A549 (cell line): ENCODE results near the gene LAMP5.

Experiments
- CEBPB ChIP-seq, 2 experiments: fragments of >200 bp in 1 of 2; sonication (Bioruptor Twin) in 1 of 2; formaldehyde crosslinking in 1 of 2; IDR thresholded peaks; 2 replicates each; pipeline ENCODE4 v1.6.1; 2012 to 2016
- CHD2 ChIP-seq: fragments of 150-350 bp; IDR thresholded peaks from 2 replicates; pipeline ENCODE4 v1.6.1; 2014; ENCODE audit warnings: low read length; ENCODE audit not compliant: partially characterized antibody
- CTCF ChIP-seq: fragments of >200 bp; sonication (Bioruptor Twin); formaldehyde crosslinking; IDR thresholded peaks from 3 replicates; pipeline ENCODE4 v1.5.1; 2016
- EHMT2 ChIP-seq: fragments of 200-600 bp; sonication (generic); IDR thresholded peaks from 2 replicates; pipeline ENCODE4 v1.6.1; 2016; ENCODE audit warnings: antibody characterized with exemption, low read depth, mild to moderate bottlenecking, moderate library complexity
- EP300 ChIP-seq, 2 experiments: fragments of >200 bp; sonication (Bioruptor Twin); formaldehyde crosslinking; IDR thresholded peaks; 2 replicates in 1 of 2; 3 replicates in 1 of 2; pipeline ENCODE4 v1.6.1; 2016 to 2017
- FOSB ChIP-seq: fragments of 250-450 bp; sonication (Bioruptor Pico); IDR thresholded peaks from 2 replicates; pipeline ENCODE4 v1.5.0; 2020; ENCODE audit warnings: mild to moderate bottlenecking, moderate library complexity
- MAZ ChIP-seq: fragments of 150-350 bp; IDR thresholded peaks from 2 replicates; pipeline ENCODE4 v1.6.1; 2014; ENCODE audit warnings: antibody characterized with exemption, low read depth, low read length, borderline replicate concordance
- NFE2L2 ChIP-seq: fragments of 150-350 bp; conservative IDR thresholded peaks from 2 replicates; pipeline ENCODE4 v1.6.1; 2014; ENCODE audit warnings: low read length
- NR3C1 ChIP-seq: fragments of >200 bp; sonication (Bioruptor Twin); formaldehyde crosslinking; IDR thresholded peaks from 3 replicates; pipeline ENCODE4 v1.6.1; 2017
- POLR2A ChIP-seq: IDR thresholded peaks from 2 replicates; pipeline ENCODE4 v1.6.1; 2012; ENCODE audit warnings: mild to moderate bottlenecking, low read length
- REST ChIP-seq: fragments of 200-600 bp; sonication (generic); IDR thresholded peaks from 2 replicates; pipeline ENCODE4 v1.6.1; 2016; ENCODE audit warnings: antibody characterized with exemption, mild to moderate bottlenecking, moderate library complexity
- RFX5 ChIP-seq: fragments of 450-650 bp; IDR thresholded peaks from 2 replicates; pipeline ENCODE4 v1.7.1; 2014; ENCODE audit warnings: antibody characterized with exemption, mild to moderate bottlenecking, moderate library complexity
- TP53 ChIP-seq: fragments of 250-450 bp; sonication (Bioruptor Pico); IDR thresholded peaks from 2 replicates; pipeline ENCODE4 v1.5.0; 2021; ENCODE audit warnings: mild to moderate bottlenecking, moderate library complexity
- ZFP36 ChIP-seq: fragments of 450-650 bp; IDR thresholded peaks from 2 replicates; pipeline ENCODE4 v1.6.1; 2014; ENCODE audit warnings: borderline replicate concordance; ENCODE audit not compliant: partially characterized antibody

- no peak for TF ChIP-seq CTCF
- no peak for TF ChIP-seq CEBPB (IDR thresholded peaks at IDR 0.05)
- no peak for TF ChIP-seq EHMT2
- no peak for TF ChIP-seq MAZ
- TF ChIP-seq NR3C1: no peak
- TF ChIP-seq RFX5: no peak
- TF ChIP-seq FOSB (CRISPR knock-in tag): no peak
- no peak for TF ChIP-seq REST
- TF ChIP-seq NFE2L2: no peak
- no peak for TF ChIP-seq TP53 (CRISPR knock-in tag)
- no peak for TF ChIP-seq POLR2A
- no peak for TF ChIP-seq ZFP36
- TF ChIP-seq CHD2: no peak
- no peak for TF ChIP-seq EP300 (IDR thresholded peaks at IDR 0.05)
Measured at GRCh38 chr20:9531581-9531980, 17.2 kb downstream of the LAMP5 start.
